Lung microvascular endothelial cell (primary cell): ENCODE data around the gene NMNAT3. TPM values are rescaled to one million over a fixed set of nuclear protein-coding genes. Genes with fewer than 3 reads are reported as not detected.

Experiments used
- DNase-seq, 2 donors: peaks; one replicate each; pipeline versions ENCODE4 v3.0.0 to v3.0.0-alpha.2; 2010; ENCODE audit warnings: low read depth in 2 of 2
- total RNA-seq: library from RNA; depleted of rRNA; stranded (reverse); fragments of >200 nt; gene quantifications from 2 replicates; pipeline ENCODE4 v1.2.1, GENCODE V29; 2014

NMNAT3 gene
- total RNA-seq, 1 donor from 2014 or later, result 1.6 TPM

- DNase-seq, result no peak
These were observed 131.0 kb downstream of the NMNAT3 start for GRCh38 chr3:139546772-139547171.

- no peak for DNase-seq
These were observed 136.1 kb downstream of the NMNAT3 start for GRCh38 chr3:139541532-139542288.

- no peak for DNase-seq
These were observed 136.9 kb downstream of the NMNAT3 start for GRCh38 chr3:139540651-139541531.

- peak in 1 of 2 donors; percentile 61 for DNase-seq
These were observed 139.0 kb downstream of the NMNAT3 start for GRCh38 chr3:139538733-139539132.

GRCh38 chr3:139537795-139538621, 139.8 kb downstream of the NMNAT3 start:
- DNase-seq, result peak in 1 of 2 donors; percentile 31

GRCh38 chr3:139537361-139537760, 140.4 kb downstream of the NMNAT3 start:
- DNase-seq, result no peak

GRCh38 chr3:139534992-139535879, 142.5 kb downstream of the NMNAT3 start:
- peak in 1 of 2 donors; percentile 89 for DNase-seq

- DNase-seq, result peak in 1 of 2 donors; percentile 40
These were observed 143.3 kb downstream of the NMNAT3 start for GRCh38 chr3:139534455-139534812.

GRCh38 chr3:139533781-139534454, 143.9 kb downstream of the NMNAT3 start:
- peak; percentile 14 to 93 for DNase-seq

GRCh38 chr3:139532976-139533375, 144.8 kb downstream of the NMNAT3 start:
- DNase-seq, result peak in 1 of 2 donors; percentile 50

GRCh38 chr3:139530717-139531116, 147.1 kb downstream of the NMNAT3 start:
- DNase-seq, result no peak

- peak in 1 of 2 donors; percentile 53 for DNase-seq
These were observed 148.1 kb downstream of the NMNAT3 start for GRCh38 chr3:139529662-139530061.

GRCh38 chr3:139528924-139529323, 148.8 kb downstream of the NMNAT3 start:
- no peak for DNase-seq

- no peak for DNase-seq
These were observed 149.5 kb downstream of the NMNAT3 start for GRCh38 chr3:139528281-139528680.

- no peak for DNase-seq
These were observed 150.5 kb downstream of the NMNAT3 start for GRCh38 chr3:139527265-139527664.

- DNase-seq, result no peak
These were observed 151.6 kb downstream of the NMNAT3 start for GRCh38 chr3:139526146-139526545.

GRCh38 chr3:139524841-139525636, 152.7 kb downstream of the NMNAT3 start:
- no peak for DNase-seq

GRCh38 chr3:139523718-139524117, 154.1 kb downstream of the NMNAT3 start:
- no peak for DNase-seq

- DNase-seq, result no peak
These were observed 154.6 kb downstream of the NMNAT3 start for GRCh38 chr3:139523166-139523565.
